ENCODE results near the gene EPPIN.

DNA sequence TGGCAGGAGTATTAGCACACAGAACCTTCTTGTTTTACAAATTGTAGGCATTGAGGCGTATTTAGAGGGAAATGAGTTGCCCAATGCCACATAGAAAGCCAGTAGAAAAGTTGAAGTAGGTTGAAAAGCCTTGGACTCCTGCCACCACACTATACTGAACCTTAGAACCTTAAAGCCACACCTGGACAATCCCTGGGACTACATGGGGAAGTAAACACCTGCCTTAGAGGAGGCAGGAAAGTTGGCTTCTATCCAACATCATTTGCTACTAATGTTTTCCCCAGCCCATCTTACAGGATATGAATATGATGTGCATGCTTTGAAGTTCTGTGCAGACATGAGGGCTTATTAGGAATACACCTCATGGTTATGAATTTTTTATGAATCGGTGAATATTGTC lies 5.3 kb upstream of the EPPIN start:
- no peak for TF ChIP-seq CTCF (IDR thresholded peaks at IDR 0.05; ENCODE audit: insufficient read depth, low read length, poor library complexity, severe bottlenecking)
- no peak for TF ChIP-seq EZH2phosphoT487 (conservative IDR thresholded peaks at IDR 0.05; ENCODE audit: low read length)

Data from SU-DHL-6 (cell line).